Activated B cell treated with CpG ODN at 0.5 μM for 24 hours (primary cell): ENCODE results near the gene CROT. TPM values are rescaled to one million over a fixed set of nuclear protein-coding genes. Genes with fewer than 3 reads are reported as not detected.

Experiments
- ATAC-seq: fragments of 200-7000 bp; cut with Tn5 transposase; one replicate; pipeline ENCODE4 v1.10.0; 2021; ENCODE audit warnings: low read depth, mild to moderate bottlenecking, moderate library complexity
- CTCF ChIA-PET: fragments of 350-600 bp; sonication (Branson Sonifier 250); formaldehyde crosslinking; loops from one replicate; lab custom pipeline; 2021; ENCODE audit warnings: antibody characterized with exemption; lab: Charles Lee
- POLR2A ChIA-PET: fragments of 350-600 bp; sonication (Branson Sonifier 250); formaldehyde crosslinking; loops from one replicate; lab custom pipeline; 2021; ENCODE audit warnings: antibody characterized with exemption; lab: Charles Lee
- DNase-seq: peaks from one replicate; pipeline ENCODE4 v3.0.0; 2022
- H3K27ac Mint-ChIP-seq: one replicate; pipeline ENCODE4 v1.8.0; 2020; ENCODE audit warnings: mixed read lengths
- H3K27me3 Mint-ChIP-seq: one replicate; pipeline ENCODE4 v1.8.0; 2021; ENCODE audit warnings: mixed read lengths
- H3K36me3 Mint-ChIP-seq: one replicate; pipeline ENCODE4 v1.8.0; 2021; ENCODE audit warnings: low read depth, mixed read lengths
- H3K4me1 Mint-ChIP-seq: one replicate; pipeline ENCODE4 v1.8.0; 2021; ENCODE audit warnings: mixed read lengths
- H3K4me3 Mint-ChIP-seq: one replicate; pipeline ENCODE4 v1.8.0; 2020; ENCODE audit warnings: mild to moderate bottlenecking, mixed read lengths
- H3K9me3 Mint-ChIP-seq: one replicate; pipeline ENCODE4 v1.8.0; 2020; ENCODE audit warnings: mixed read lengths
- intact Hi-C: fragments of 100-400 bp; cut with micrococcal nuclease; formaldehyde crosslinking; loops from one replicate; pipeline ENCODE4 v1.15.1; 2024
- total RNA-seq: library from RNA; stranded (reverse); gene quantifications from 2 replicates; pipeline ENCODE4 v1.2.3, GENCODE V29; 2022
- TF ChIP-seq, protein P1 (sequence below): fragments of 200-600 bp; IDR thresholded peaks from one replicate; pipeline ENCODE4 v1.8.0; 2022; ENCODE audit warnings: antibody characterized with exemption, mild to moderate bottlenecking

CROT gene
- total RNA-seq, 1 donor from 2014 or later: 9.2 TPM

DNA sequence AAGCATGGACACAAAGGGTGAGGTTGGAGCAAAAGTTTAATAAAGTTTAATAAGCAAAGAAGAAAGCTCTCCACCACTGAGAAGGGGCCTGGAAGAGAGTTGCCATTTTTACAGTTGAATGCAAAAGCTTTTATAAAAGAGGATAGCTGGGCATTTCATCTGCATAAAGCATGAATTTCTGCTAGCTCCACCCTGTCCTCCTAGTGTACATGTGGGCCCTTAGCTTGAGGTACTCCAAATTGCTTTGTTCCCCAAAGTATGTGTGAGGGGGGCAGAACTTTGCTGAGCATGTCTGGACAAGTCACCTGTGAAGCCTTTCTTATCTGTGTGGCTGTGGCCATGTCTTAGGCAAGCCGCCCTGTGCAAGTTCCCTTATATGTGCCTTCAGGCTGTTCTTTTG is 22.6 kb upstream of the CROT start:
- Mint-ChIP-seq H3K36me3 (peaks cover 38% of the 10 kb centered on the region), H3K4me1 (peaks cover 8% of the 10 kb centered on the region), H3K9me3 (peaks cover 9% of the 10 kb centered on the region), H3K27me3 (no peaks in the 10 kb centered on the region), H3K4me3 (no peak overlapping the region), H3K27ac (no peak overlapping the region)
- TF ChIP-seq, protein P1, sequence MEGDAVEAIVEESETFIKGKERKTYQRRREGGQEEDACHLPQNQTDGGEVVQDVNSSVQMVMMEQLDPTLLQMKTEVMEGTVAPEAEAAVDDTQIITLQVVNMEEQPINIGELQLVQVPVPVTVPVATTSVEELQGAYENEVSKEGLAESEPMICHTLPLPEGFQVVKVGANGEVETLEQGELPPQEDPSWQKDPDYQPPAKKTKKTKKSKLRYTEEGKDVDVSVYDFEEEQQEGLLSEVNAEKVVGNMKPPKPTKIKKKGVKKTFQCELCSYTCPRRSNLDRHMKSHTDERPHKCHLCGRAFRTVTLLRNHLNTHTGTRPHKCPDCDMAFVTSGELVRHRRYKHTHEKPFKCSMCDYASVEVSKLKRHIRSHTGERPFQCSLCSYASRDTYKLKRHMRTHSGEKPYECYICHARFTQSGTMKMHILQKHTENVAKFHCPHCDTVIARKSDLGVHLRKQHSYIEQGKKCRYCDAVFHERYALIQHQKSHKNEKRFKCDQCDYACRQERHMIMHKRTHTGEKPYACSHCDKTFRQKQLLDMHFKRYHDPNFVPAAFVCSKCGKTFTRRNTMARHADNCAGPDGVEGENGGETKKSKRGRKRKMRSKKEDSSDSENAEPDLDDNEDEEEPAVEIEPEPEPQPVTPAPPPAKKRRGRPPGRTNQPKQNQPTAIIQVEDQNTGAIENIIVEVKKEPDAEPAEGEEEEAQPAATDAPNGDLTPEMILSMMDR: no peak
- intact Hi-C loops: no loop called here
- ChIA-PET POLR2A (interaction anchor here (0.7 kb wide), 1 partner anchor 157 kb away, joined by 3 read pairs; no protein-coding TSS in a partner anchor), CTCF (interaction anchor here (1.0 kb wide), 1 partner anchor 94 kb away, joined by 3 read pairs; no protein-coding TSS in a partner anchor)
- DNase-seq: no peak
- ATAC-seq: no peak

DNA sequence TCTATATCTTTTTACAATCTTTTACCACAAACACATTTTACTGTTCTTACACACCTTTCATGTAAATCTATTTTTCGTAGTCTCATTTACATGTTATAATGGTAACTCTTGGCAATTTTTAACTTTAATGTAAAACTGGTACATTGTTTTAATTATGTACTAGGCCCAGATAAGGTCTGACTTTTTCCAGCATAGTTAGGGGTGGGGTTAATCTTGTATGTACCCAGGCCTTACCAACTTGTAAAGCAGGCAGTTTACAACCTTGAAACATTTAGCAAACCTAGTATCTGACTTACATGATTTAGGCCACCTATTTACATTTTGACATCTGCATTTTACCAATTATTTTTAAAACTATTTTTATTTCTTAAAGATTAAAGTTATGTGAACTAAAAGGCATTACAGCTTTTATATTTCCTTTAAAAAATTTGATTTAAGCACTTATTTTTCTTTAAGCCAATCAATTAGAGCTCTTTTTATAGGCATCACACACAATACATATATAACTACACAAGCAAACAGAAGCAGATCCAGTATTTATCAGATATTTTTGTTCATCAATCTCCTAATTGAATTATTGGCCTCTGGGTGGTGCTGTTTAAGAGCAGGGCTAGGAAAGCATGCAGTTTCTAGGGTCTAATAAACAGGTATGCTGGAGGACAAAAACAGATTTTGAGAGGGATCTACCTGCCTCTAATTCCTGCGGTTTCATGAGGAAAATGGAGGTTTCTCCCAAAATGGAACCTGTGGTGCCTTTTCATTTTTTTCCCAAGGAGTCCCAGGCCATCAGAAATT is 19.7 kb upstream of the CROT start:
- Mint-ChIP-seq H3K27me3 (no peaks in the 10 kb centered on the region), H3K4me1 (no peaks in the 10 kb centered on the region), H3K27ac (no peak overlapping the region), H3K4me3 (no peak overlapping the region), H3K9me3 (peaks cover 21% of the 10 kb centered on the region), H3K36me3 (peaks cover 63% of the 10 kb centered on the region)
- TF ChIP-seq, protein P1: no peak
- intact Hi-C loops: no loop called here
- CTCF ChIA-PET: no interaction called here
- no peak for ATAC-seq
- POLR2A ChIA-PET: no interaction called here
- no peak for DNase-seq

DNA sequence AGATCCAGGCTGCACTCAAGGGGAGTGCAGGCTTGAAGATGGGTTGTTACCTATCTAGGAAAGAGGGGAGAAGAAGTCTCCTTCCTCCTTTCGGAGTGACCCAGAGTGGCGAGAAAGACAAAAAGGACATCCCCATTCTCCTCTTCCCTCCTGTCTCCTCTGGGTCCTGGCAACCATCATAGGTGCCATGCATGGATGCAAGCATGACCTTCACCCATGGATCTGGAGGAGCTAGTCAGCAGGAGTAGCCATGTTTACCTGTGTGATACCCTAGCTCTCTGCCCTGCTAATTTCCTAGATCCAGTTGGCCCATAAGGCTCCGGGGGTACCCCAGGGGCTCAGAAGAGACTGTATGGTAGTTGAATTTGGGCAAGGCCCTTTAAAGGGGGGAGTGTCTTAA is 17.2 kb upstream of the CROT start:
- no peaks in the 10 kb centered on the region for H3K4me1 Mint-ChIP-seq
- CTCF ChIA-PET: no interaction called here
- POLR2A ChIA-PET: no interaction called here
- TF ChIP-seq, protein P1: no peak
- H3K27me3 Mint-ChIP-seq: no peaks in the 10 kb centered on the region
- peaks cover 66% of the 10 kb centered on the region for H3K36me3 Mint-ChIP-seq
- intact Hi-C loops: no loop called here
- no peak overlapping the region for H3K4me3 Mint-ChIP-seq
- DNase-seq: no peak
- H3K27ac Mint-ChIP-seq: no peak overlapping the region
- ATAC-seq: no peak
- H3K9me3 Mint-ChIP-seq: peaks cover 21% of the 10 kb centered on the region

DNA sequence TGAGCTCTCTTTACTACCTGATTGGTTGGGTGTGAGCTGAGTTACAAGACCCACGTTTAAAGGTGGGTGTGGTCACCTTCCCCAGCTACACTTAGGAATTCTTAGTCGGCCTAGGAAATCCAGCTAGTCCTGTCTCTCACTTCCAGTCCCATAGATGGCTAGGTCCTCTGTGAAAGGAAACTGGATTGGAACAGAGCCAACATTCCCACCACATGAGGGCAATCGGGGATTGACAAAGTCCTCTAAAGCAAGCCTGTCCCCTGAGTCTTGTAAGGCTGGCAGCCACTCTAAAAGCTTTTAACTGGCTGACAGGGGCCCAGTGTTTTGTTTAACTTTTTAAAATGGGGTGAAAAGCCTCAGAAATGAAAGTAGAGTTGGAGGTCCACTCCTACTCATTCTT is 15.1 kb upstream of the CROT start:
- H3K27me3 Mint-ChIP-seq: no peaks in the 10 kb centered on the region
- H3K4me1 Mint-ChIP-seq: no peaks in the 10 kb centered on the region
- no peak overlapping the region for H3K4me3 Mint-ChIP-seq
- intact Hi-C loops: no loop called here
- TF ChIP-seq, protein P1: no peak
- peaks cover 64% of the 10 kb centered on the region for H3K36me3 Mint-ChIP-seq
- ATAC-seq (no peak), DNase-seq (no peak)
- peaks cover 21% of the 10 kb centered on the region for H3K9me3 Mint-ChIP-seq
- CTCF ChIA-PET: no interaction called here
- POLR2A ChIA-PET: no interaction called here
- no peak overlapping the region for H3K27ac Mint-ChIP-seq

DNA sequence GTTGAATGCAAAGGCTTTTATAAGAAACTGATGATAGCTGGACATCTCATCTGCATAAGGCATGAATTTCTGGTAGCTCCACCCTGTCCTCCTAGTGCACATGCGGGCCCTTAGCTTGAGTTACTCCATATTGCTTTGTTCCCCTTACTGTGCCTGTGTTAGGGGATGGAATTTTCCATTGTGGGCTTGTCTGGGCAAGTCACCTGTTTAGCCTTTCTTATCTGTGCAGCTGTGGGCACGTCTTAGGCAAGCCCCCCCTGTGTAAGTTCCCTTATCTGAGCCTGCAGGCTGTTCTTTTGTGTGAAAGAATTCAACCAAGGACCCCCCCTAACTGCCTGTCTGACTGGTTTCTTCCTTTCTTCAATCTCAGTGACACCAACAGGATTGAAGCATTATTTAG is 14.5 kb upstream of the CROT start:
- ATAC-seq (no peak), DNase-seq (no peak)
- Mint-ChIP-seq H3K4me1 (no peaks in the 10 kb centered on the region), H3K4me3 (no peak overlapping the region), H3K9me3 (peaks cover 21% of the 10 kb centered on the region), H3K27me3 (no peaks in the 10 kb centered on the region), H3K36me3 (peaks cover 65% of the 10 kb centered on the region), H3K27ac (no peak overlapping the region)
- TF ChIP-seq, protein P1: no peak
- CTCF ChIA-PET: no interaction called here
- intact Hi-C loops: no loop called here
- POLR2A ChIA-PET: no interaction called here
